IMR-90 (cell line): ENCODE data around the gene SPEM1. TPM values are rescaled to one million over a fixed set of nuclear protein-coding genes. Genes with fewer than 3 reads are reported as not detected.

Experiments used
- ATAC-seq: fragments of 200-7000 bp; cut with Tn5 transposase; 2 replicates; pipeline ENCODE4 v1.9.1; 2020; ENCODE audit warnings: low read depth, mild to moderate bottlenecking, moderate library complexity
- BruUV-seq: library from RNA; stranded (reverse); fragments of 400-500 nt; replicated peaks from 2 replicates; lab custom pipeline; 2021; lab: Mats Ljungman, UMichigan
- CTCF ChIA-PET: fragments of 300-600 bp; formaldehyde crosslinking; extraction: SDS; loops from one replicate; lab custom pipeline; 2021; ENCODE audit warnings: antibody characterized with exemption; lab: Yijun Ruan, JAX
- POLR2A ChIA-PET: fragments of 300-600 bp; sonication (Branson Sonifier 250); formaldehyde crosslinking; loops from one replicate; lab custom pipeline; 2022; ENCODE audit warnings: antibody characterized with exemption; ENCODE audit not compliant: unreplicated experiment; lab: Charles Lee
- DNase-seq: peaks from one replicate; pipeline ENCODE4 v3.0.0; 2013
- H2AFZ ChIP-seq: replicated peaks from 2 replicates; pipeline ENCODE3; 2013; ENCODE audit warnings: low read length, mild to moderate bottlenecking; ENCODE audit not compliant: poor library complexity
- H2AK5ac ChIP-seq: 2 replicates; pipeline ENCODE4 v1.6.1; 2013; ENCODE audit warnings: low read depth, low read length, inconsistent platforms
- H2AK9ac ChIP-seq: replicated peaks from 2 replicates; pipeline ENCODE3; 2013; ENCODE audit warnings: mild to moderate bottlenecking, low read depth, low read length, moderate library complexity; ENCODE audit not compliant: poor library complexity
- H2BK120ac ChIP-seq: 2 replicates; pipeline ENCODE4 v1.6.1; 2013; ENCODE audit warnings: low read depth, low read length, inconsistent platforms
- H2BK15ac ChIP-seq: 3 replicates; pipeline ENCODE4 v1.6.1; 2013; ENCODE audit warnings: low read depth, low read length, inconsistent platforms
- H2BK20ac ChIP-seq: 2 replicates; pipeline ENCODE4 v1.6.1; 2013; ENCODE audit warnings: low read depth, mild to moderate bottlenecking, inconsistent platforms, low read length, moderate library complexity
- H2BK5ac ChIP-seq: 2 replicates; pipeline ENCODE4 v1.6.1; 2013; ENCODE audit warnings: mild to moderate bottlenecking, low read depth, low read length, inconsistent platforms; ENCODE audit not compliant: poor library complexity, severe bottlenecking
- H3K14ac ChIP-seq: replicated peaks from 2 replicates; pipeline ENCODE4 v1.6.1; 2013; ENCODE audit warnings: low read depth, low read length, inconsistent platforms
- H3K18ac ChIP-seq: 2 replicates; pipeline ENCODE4 v1.6.1; 2013; ENCODE audit warnings: low read depth, low read length, control low read depth
- H3K23ac ChIP-seq: 2 replicates; pipeline ENCODE4 v1.6.1; 2013; ENCODE audit warnings: low read depth, low read length, inconsistent platforms
- H3K27ac ChIP-seq: 2 replicates; pipeline ENCODE4 v1.5.1; 2013; ENCODE audit warnings: mild to moderate bottlenecking, control low read depth, low read length; ENCODE audit not compliant: insufficient read depth
- H3K27me3 ChIP-seq: 2 replicates; pipeline ENCODE4 v1.6.1; 2013; ENCODE audit warnings: low read length; ENCODE audit not compliant: control insufficient read depth, insufficient read depth
- H3K36me3 ChIP-seq: 2 replicates; pipeline ENCODE4 v1.6.1; 2013; ENCODE audit warnings: low read length, mixed read lengths; ENCODE audit not compliant: control insufficient read depth, insufficient read depth
- H3K4ac ChIP-seq: 2 replicates; pipeline ENCODE4 v1.6.1; 2013; ENCODE audit warnings: low read depth, low read length, inconsistent platforms
- H3K4me1 ChIP-seq: 2 replicates; pipeline ENCODE4 v1.6.1; 2013; ENCODE audit warnings: low read length, mixed read lengths; ENCODE audit not compliant: control insufficient read depth, insufficient read depth
- H3K4me2 ChIP-seq: 2 replicates; pipeline ENCODE4 v1.6.1; 2013; ENCODE audit warnings: low read depth, mild to moderate bottlenecking, control low read depth, low read length, moderate library complexity
- H3K4me3 ChIP-seq: 2 replicates; pipeline ENCODE4 v1.5.1; 2013; ENCODE audit warnings: low read depth, mild to moderate bottlenecking, control low read depth, low read length, moderate library complexity; ENCODE audit not compliant: insufficient read depth
- H3K56ac ChIP-seq: 2 replicates; pipeline ENCODE4 v1.6.1; 2013; ENCODE audit warnings: low read length, inconsistent platforms; ENCODE audit not compliant: insufficient read depth; ENCODE audit errors: extremely low read depth
- H3K79me1 ChIP-seq, 2 experiments: 2 replicates each; pipeline ENCODE4 v1.6.1; 2013; ENCODE audit warnings: low read length in 2 of 2, inconsistent platforms in 1 of 2, low read depth in 1 of 2
- H3K9ac ChIP-seq: 2 replicates; pipeline ENCODE4 v1.6.1; 2013; ENCODE audit warnings: low read depth, low read length, control low read depth
- H3K9me1 ChIP-seq: 2 replicates; pipeline ENCODE4 v1.6.1; 2013; ENCODE audit warnings: low read length, inconsistent platforms; ENCODE audit not compliant: insufficient read depth
- H3K9me3 ChIP-seq: 2 replicates; pipeline ENCODE4 v1.6.1; 2013; ENCODE audit warnings: low read length; ENCODE audit not compliant: control insufficient read depth, insufficient read depth
- H4K20me1 ChIP-seq: 2 replicates; pipeline ENCODE4 v1.6.1; 2013; ENCODE audit warnings: low read length, inconsistent platforms; ENCODE audit not compliant: insufficient read depth
- H4K5ac ChIP-seq: 2 replicates; pipeline ENCODE4 v1.6.1; 2013; ENCODE audit warnings: mild to moderate bottlenecking, low read depth, low read length, control low read depth
- H4K8ac ChIP-seq, 2 experiments: 2 replicates each; pipeline ENCODE4 v1.6.1; 2013; ENCODE audit warnings: low read depth in 2 of 2, low read length in 2 of 2, control low read depth in 1 of 2, inconsistent platforms in 1 of 2
- H4K91ac ChIP-seq: 2 replicates; pipeline ENCODE4 v1.6.1; 2013; ENCODE audit warnings: low read depth, low read length, inconsistent platforms; ENCODE audit not compliant: insufficient read depth
- BHLHE40 ChIP-seq: fragments of 150-350 bp; IDR thresholded peaks from 2 replicates; pipeline ENCODE4 v1.6.1; 2016; ENCODE audit warnings: mild to moderate bottlenecking, low read depth, low read length
- CEBPB ChIP-seq: IDR thresholded peaks from 2 replicates; pipeline ENCODE4 v1.6.1; 2012; ENCODE audit warnings: low read depth, low read length, improper control_type of control experiment
- CHD1 ChIP-seq: IDR thresholded peaks from 2 replicates; pipeline ENCODE4 v1.6.1; 2012; ENCODE audit warnings: low read depth, low read length, improper control_type of control experiment
- CTCF ChIP-seq: conservative IDR thresholded peaks from 2 replicates; pipeline ENCODE4 v1.5.1; 2012; ENCODE audit warnings: mild to moderate bottlenecking, low read depth, low read length, improper control_type of control experiment
- ELK1 ChIP-seq: fragments of 150-350 bp; IDR thresholded peaks from 2 replicates; pipeline ENCODE4 v1.6.1; 2016; ENCODE audit warnings: low read depth, mild to moderate bottlenecking, low read length, moderate library complexity, borderline replicate concordance
- FOS ChIP-seq: fragments of 150-350 bp; IDR thresholded peaks from 2 replicates; pipeline ENCODE4 v1.6.1; 2016; ENCODE audit warnings: low read depth, low read length
- MAFK ChIP-seq: IDR thresholded peaks from 2 replicates; pipeline ENCODE4 v1.6.1; 2012; ENCODE audit warnings: low read depth, low read length, improper control_type of control experiment
- MAZ ChIP-seq: IDR thresholded peaks from 2 replicates; pipeline ENCODE4 v1.6.1; 2012; ENCODE audit warnings: low read depth, mild to moderate bottlenecking, low read length, improper control_type of control experiment, moderate library complexity, borderline replicate concordance
- MXI1 ChIP-seq: IDR thresholded peaks from 2 replicates; pipeline ENCODE4 v1.6.1; 2012; ENCODE audit warnings: low read depth, mild to moderate bottlenecking, low read length, moderate library complexity, borderline replicate concordance
- NFE2L2 ChIP-seq: fragments of 150-350 bp; IDR thresholded peaks from 2 replicates; pipeline ENCODE4 v1.6.1; 2016; ENCODE audit warnings: low read depth, mild to moderate bottlenecking, low read length
- POLR2A ChIP-seq: IDR thresholded peaks from 2 replicates; pipeline ENCODE4 v1.6.1; 2012; ENCODE audit warnings: mild to moderate bottlenecking, low read depth, low read length
- RAD21 ChIP-seq: IDR thresholded peaks from 2 replicates; pipeline ENCODE4 v1.6.1; 2012; ENCODE audit warnings: low read length, improper control_type of control experiment
- RCOR1 ChIP-seq: IDR thresholded peaks from 2 replicates; pipeline ENCODE4 v1.6.1; 2012; ENCODE audit warnings: mild to moderate bottlenecking, low read length, improper control_type of control experiment; ENCODE audit not compliant: insufficient replicate concordance
- RFX5 ChIP-seq: IDR thresholded peaks from 2 replicates; pipeline ENCODE4 v1.8.0; 2012; ENCODE audit warnings: low read depth, mild to moderate bottlenecking, low read length, moderate library complexity
- SMC3 ChIP-seq: fragments of 150-350 bp; IDR thresholded peaks from 2 replicates; pipeline ENCODE4 v1.6.1; 2016; ENCODE audit warnings: low read depth, mild to moderate bottlenecking, antibody characterized with exemption, low read length, moderate library complexity
- USF2 ChIP-seq: fragments of 150-350 bp; IDR thresholded peaks from 2 replicates; pipeline ENCODE4 v1.6.1; 2017; ENCODE audit warnings: mild to moderate bottlenecking, antibody characterized with exemption, low read length, low read depth
- WGBS, 2 experiments: methylation state at CpG; one replicate each; pipeline versions ENCODE4 v1.1.5 to v1.1.7; 2013; ENCODE audit warnings: missing lambda C conversion rate in 2 of 2; ENCODE audit not compliant: insufficient read length in 1 of 2; ENCODE audit errors: extremely low coverage in 2 of 2; 5-methylcytosine and 5-hydroxymethylcytosine counted together
- dilution Hi-C: fragments of 300-500 bp; cut with HindIII; formaldehyde crosslinking; loops from one replicate; pipeline ENCODE4 v1.14.3; 2018; ENCODE audit warnings: low sequenced_read_pairs; ENCODE audit not compliant: unreplicated experiment
- in situ Hi-C: fragments of 300-500 bp; cut with MboI; formaldehyde crosslinking; loops from 3 replicates; pipeline ENCODE4 v1.14.3; 2019; ENCODE audit warnings: low sequenced_read_pairs, inconsistent platforms, mixed read lengths
- intact Hi-C: fragments of 100-400 bp; cut with micrococcal nuclease; formaldehyde crosslinking; loops from 2 replicates; pipeline ENCODE4 v1.10.0; 2022
- polyA plus RNA-seq, 3 experiments: library from polyadenylated mRNA; depleted of rRNA; stranded (reverse); fragments of >200 nt; gene quantifications; 2 replicates each; pipeline ENCODE4 v1.2.3, GENCODE V29; 2012; ENCODE audit warnings: low replicate concordance in 1 of 3
- total RNA-seq: library from RNA; depleted of rRNA; stranded (reverse); fragments of >200 nt; gene quantifications from 2 replicates; pipeline ENCODE4 v1.2.3, GENCODE V29; 2012

SPEM1 gene
- total and polyA plus RNA-seq, 2 of the 4 experiments (the other 2 are of a cell fraction) = not detected

DNA sequence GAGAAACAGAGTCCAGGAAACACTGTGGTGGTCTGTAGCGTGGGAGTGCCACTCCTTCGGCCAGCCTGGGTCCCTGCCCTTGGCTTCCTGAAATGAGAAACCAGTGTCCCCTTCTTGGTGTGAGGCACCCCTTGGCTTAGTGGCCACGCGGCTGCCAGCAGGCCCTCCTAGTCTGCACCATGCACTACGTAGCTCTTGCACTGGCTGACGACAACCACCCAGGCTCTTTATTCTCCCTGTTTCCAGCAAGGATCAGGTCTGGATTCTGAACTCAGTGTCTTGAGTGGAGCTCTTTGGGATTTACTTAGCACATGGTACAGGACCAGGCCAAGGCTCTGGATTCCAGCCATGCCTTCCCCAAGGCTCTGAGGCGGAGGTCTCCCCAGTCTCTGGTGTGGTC, 7.4 kb downstream of the SPEM1 start:
- CTCF ChIA-PET = interaction anchor here (1.1 kb wide), 1 partner anchor 9 kb away, joined by 3 read pairs; no protein-coding TSS in a partner anchor
- BruUV-seq = no TSS peak

More for the DNA sequence above, 7.4 kb downstream of the SPEM1 start:
- H3K14ac ChIP-seq = no peak overlapping the region
- no peaks in the 10 kb centered on the region for H3K36me3 ChIP-seq
- peaks cover 2% of the 10 kb centered on the region; the same call in 1 of the 2 replicates for H3K27me3 ChIP-seq
- dilution Hi-C loops (no loop called here), in situ Hi-C loops (no loop called here), intact Hi-C loops (no loop called here)
- no peak overlapping the region for H4K91ac ChIP-seq
- no peaks in the 10 kb centered on the region for H3K4me1 ChIP-seq
- H3K4ac ChIP-seq = no peak overlapping the region
- H2BK120ac ChIP-seq = no peak overlapping the region
- no peak for ATAC-seq
- H3K23ac ChIP-seq = no peak overlapping the region
- H2AK9ac ChIP-seq = no peak overlapping the region
- H3K9ac ChIP-seq = no peak overlapping the region
- H3K4me2 ChIP-seq = no peak overlapping the region
- DNase-seq = no peak
- no peak overlapping the region for H4K5ac ChIP-seq
- H2BK5ac ChIP-seq = no peak overlapping the region
- H4K20me1 ChIP-seq = no peaks in the 10 kb centered on the region
- 93% methylated on average over 3 of the region's 7 CpGs; no CpG with 5 or more reads in 1 of the 2 experiments for WGBS, 2 experiments
- H3K27ac ChIP-seq = no peak overlapping the region
- no peak overlapping the region for H3K4me3 ChIP-seq
- no peak overlapping the region for H3K56ac ChIP-seq
- H4K8ac ChIP-seq = no peak overlapping the region
- no peaks in the 10 kb centered on the region for H3K79me1 ChIP-seq
- H2BK20ac ChIP-seq = no peak overlapping the region
- H3K9me1 ChIP-seq = 0 out of 2 replicates have a peak, but pooled peaks cover 3% of the 10 kb centered on the region
- POLR2A ChIA-PET = no interaction called here
- no peak overlapping the region for H3K18ac ChIP-seq
- H2BK15ac ChIP-seq = no peak overlapping the region
- TF ChIP-seq FOS (no peak), MAZ (no peak), POLR2A (no peak), CHD1 (no peak), ELK1 (no peak), BHLHE40 (no peak), NFE2L2 (no peak), USF2 (no peak), RFX5 (no peak), RCOR1 (no peak), RAD21 (no peak), SMC3 (no peak), CTCF (no peak), CEBPB (no peak), MXI1 (no peak), MAFK (no peak)
- H3K9me3 ChIP-seq = no peaks in the 10 kb centered on the region
- no peak overlapping the region for H2AFZ ChIP-seq
- no peak overlapping the region for H2AK5ac ChIP-seq
